Keratinocyte (primary cell): ENCODE measurements around the gene MCRIP2. TPM values are rescaled to one million over a fixed set of nuclear protein-coding genes. Genes with fewer than 3 reads are reported as not detected.
A peak's percentile ranks its signal among the peaks of the same experiment; 100 is the strongest.

Experiments used
- DNase-seq: peaks from one replicate; pipeline ENCODE4 v3.0.0-alpha.2; 2011; ENCODE audit warnings: low read depth, missing footprints, low spot score
- FAIRE-seq: peaks from 2 replicates; lab custom pipeline; 2011; peaks lifted over from hg19 to GRCh38; lab: Jason Lieb, UNC
- H2AFZ ChIP-seq: 2 replicates; pipeline ENCODE4 v1.6.0; 2012; ENCODE audit warnings: low read length, control low read depth, inconsistent platforms; ENCODE audit not compliant: control insufficient read depth
- H3K27ac ChIP-seq: 2 replicates; pipeline ENCODE4 v1.5.1; 2011; ENCODE audit warnings: low read length; ENCODE audit not compliant: control insufficient read depth, insufficient read depth
- H3K27me3 ChIP-seq: 3 replicates; pipeline ENCODE4 v1.6.0; 2011; ENCODE audit warnings: low read length; ENCODE audit not compliant: control insufficient read depth, insufficient read depth; ENCODE audit errors: extremely low read depth
- H3K36me3 ChIP-seq, 2 experiments: 2 replicates in 1 of 2; 3 replicates in 1 of 2; pipeline ENCODE4 v1.5.1; 2011; ENCODE audit warnings: low read length in 2 of 2, mild to moderate bottlenecking in 1 of 2; ENCODE audit not compliant: control insufficient read depth in 2 of 2, insufficient read depth in 2 of 2; ENCODE audit errors: extremely low read depth in 1 of 2
- H3K4me1 ChIP-seq: 3 replicates; pipeline ENCODE4 v1.5.1; 2011; ENCODE audit warnings: low read length; ENCODE audit not compliant: control insufficient read depth, insufficient read depth; ENCODE audit errors: extremely low read depth
- H3K4me2 ChIP-seq: 3 replicates; pipeline ENCODE4 v1.6.0; 2011; ENCODE audit warnings: low read depth, low read length; ENCODE audit not compliant: control insufficient read depth, insufficient read depth; ENCODE audit errors: extremely low read depth
- H3K4me3 ChIP-seq, 3 experiments: fragments of 200-600 bp in 1 of 3; sonication (generic) in 1 of 3; 2 replicates in 2 of 3; 3 replicates in 1 of 3; pipeline ENCODE4 v1.5.1; 2011 to 2016; ENCODE audit warnings: low read length in 3 of 3, mild to moderate bottlenecking in 3 of 3, control low read depth in 2 of 3, inconsistent platforms in 1 of 3, low read depth in 1 of 3, mixed read lengths in 1 of 3, mixed run types in 1 of 3, moderate library complexity in 1 of 3; ENCODE audit not compliant: control insufficient read depth in 2 of 3, insufficient read depth in 2 of 3; ENCODE audit errors: extremely low read depth in 1 of 3
- H3K79me2 ChIP-seq: 2 replicates; pipeline ENCODE4 v1.6.0; 2012; ENCODE audit warnings: low read length; ENCODE audit not compliant: control insufficient read depth, insufficient read depth
- H3K9ac ChIP-seq: 3 replicates; pipeline ENCODE4 v1.6.0; 2011; ENCODE audit warnings: low read length; ENCODE audit not compliant: control insufficient read depth, insufficient read depth; ENCODE audit errors: extremely low read depth
- H3K9me1 ChIP-seq: 3 replicates; pipeline ENCODE4 v1.6.0; 2011; ENCODE audit warnings: low read length; ENCODE audit not compliant: control insufficient read depth, insufficient read depth; ENCODE audit errors: extremely low read depth
- H3K9me3 ChIP-seq: 2 replicates; pipeline ENCODE4 v1.5.1; 2012; ENCODE audit warnings: low read depth, low read length; ENCODE audit not compliant: control insufficient read depth
- H4K20me1 ChIP-seq: 3 replicates; pipeline ENCODE4 v1.6.0; 2011; ENCODE audit warnings: low read length; ENCODE audit not compliant: control insufficient read depth, insufficient read depth; ENCODE audit errors: extremely low read depth
- CTCF ChIP-seq, 3 experiments: IDR thresholded peaks in 1 of 3; conservative IDR thresholded peaks in 1 of 3; optimal IDR thresholded peaks in 1 of 3; 2 replicates in 2 of 3; 3 replicates in 1 of 3; pipeline versions ENCODE3 to v1.5.1; 2011; ENCODE audit warnings: low read length in 3 of 3, mild to moderate bottlenecking in 3 of 3, moderate library complexity in 2 of 3, control low read depth in 1 of 3, inconsistent platforms in 1 of 3; ENCODE audit not compliant: insufficient read depth in 2 of 3; ENCODE audit errors: extremely low read depth in 1 of 3
- EZH2 ChIP-seq: IDR thresholded peaks from one replicate; pipeline ENCODE4 v1.6.1; 2012; ENCODE audit warnings: inconsistent platforms, mild to moderate bottlenecking, low read length, moderate library complexity
- dilution Hi-C: fragments of 300-500 bp; cut with MboI; formaldehyde crosslinking; loops from one replicate; pipeline ENCODE4 v1.7.0; 2020; ENCODE audit warnings: low sequenced_read_pairs; ENCODE audit not compliant: extremely low pct_ligation_motif_present
- polyA minus RNA-seq, 3 experiments: library from RNA; depleted of rRNA, polyadenylated mRNA; stranded (reverse); fragments of >200 nt; gene quantifications; 1 replicate in 1 of 3; 2 replicates in 1 of 3; 3 replicates in 1 of 3; pipeline ENCODE4 v1.2.3, GENCODE V29; 2011
- polyA plus RNA-seq, 5 experiments: library from polyadenylated mRNA; depleted of rRNA in 3 of 5; stranded (reverse) in 3 of 5; stranded (forward) in 1 of 5; unstranded in 1 of 5; fragments of >200 nt; gene quantifications; 1 replicate in 1 of 5; 2 replicates in 3 of 5; 3 replicates in 1 of 5; pipeline versions ENCODE4 v1.2.1 to v1.2.3, GENCODE V29; 2011 to 2012; ENCODE audit warnings: missing spikeins in 2 of 5, low read depth in 1 of 5, low replicate concordance in 1 of 5

Gene MCRIP2
- 5.9 to 14.5 TPM (median 8.1 TPM) in 3 replicates for polyA plus RNA-seq
- 1.1 TPM for polyA plus RNA-seq (2011; ENCODE audit: low read depth)
- polyA plus RNA-seq (2011; cell fraction: cytosol; rRNA removed): 5.4 and 16.2 TPM in 2 replicates
- 6.7 and 7.0 TPM in 2 replicates for polyA plus RNA-seq (2011; cell fraction: nucleus; rRNA removed)
- polyA plus RNA-seq (2012; ENCODE audit: low replicate concordance): 9.7 and 15.6 TPM in 2 replicates
- polyA minus RNA-seq: 1.9 to 3.7 TPM (median 2.8 TPM) in 3 replicates
- polyA minus RNA-seq (2011; cell fraction: cytosol; rRNA and poly(A)+ RNA removed): 34.0 TPM
- polyA minus RNA-seq (2011; cell fraction: nucleus; rRNA and poly(A)+ RNA removed): 4.3 and 4.9 TPM in 2 replicates

GRCh38 chr16:641326-642188, at the start of gene MCRIP2:
MCRIP2 (plus strand) TSS chr16:641828; CDS start chr16:641992, 164 bp downstream.
- Histone ChIP-seq H3K4me1 (peaks cover 8% of the 10 kb centered on the region), H3K4me2 (peak within 1 kb of the TSS; percentile 80), H3K27me3 (no peaks in the 10 kb centered on the region), H3K9me3 (no peaks in the 10 kb centered on the region), H4K20me1 (no peaks in the 10 kb centered on the region), H2AFZ (peak within 1 kb of the TSS; percentile 75), H3K4me3 (peak within 1 kb of the TSS; percentile 53 to 69 (median 65)), H3K79me2 (no peaks in the 10 kb centered on the region), H3K9ac (peak within 1 kb of the TSS; percentile 67), H3K36me3 (no peaks in the 10 kb centered on the region), H3K27ac (no peak within 1 kb of the TSS), H3K9me1 (peaks cover 2% of the 10 kb centered on the region)
- FAIRE-seq (no peak), DNase-seq (no peak)
- TF ChIP-seq CTCF (optimal IDR thresholded peaks at IDR 0.05 in 1 of 3, IDR thresholded peaks at IDR 0.05 in 1 of 3, conservative IDR thresholded peaks at IDR 0.05 in 1 of 3; ENCODE audit: extremely low read depth in 1 of 3, insufficient read depth in 2 of 3, low read length in 3 of 3) (no peak), EZH2 (no peak)
- dilution Hi-C loops: no loop called here

- peaks cover 0 to 1% of the 10 kb centered on the region in 2 experiments for H3K36me3 ChIP-seq
- H3K4me1 ChIP-seq: peaks cover 57% of the 10 kb centered on the region
Measured at GRCh38 chr16:591892-592517, 49.6 kb upstream of the MCRIP2 start.

More at GRCh38 chr16:591892-592517, 49.6 kb upstream of the MCRIP2 start:
- Histone ChIP-seq H3K27ac (no peak overlapping the region), H4K20me1 (peaks cover 46% of the 10 kb centered on the region), H3K79me2 (peaks cover 43% of the 10 kb centered on the region), H3K27me3 (no peaks in the 10 kb centered on the region), H3K9ac (no peak overlapping the region), H3K9me1 (peaks cover 12% of the 10 kb centered on the region), H2AFZ (no peak overlapping the region), H3K4me2 (peak overlapping the region; percentile 50), H3K9me3 (no peaks in the 10 kb centered on the region), H3K4me3 (peak overlapping the region in 1 of 3 experiments; percentile 37)
- DNase-seq: no peak
- TF ChIP-seq CTCF (optimal IDR thresholded peaks at IDR 0.05 in 1 of 3, IDR thresholded peaks at IDR 0.05 in 1 of 3, conservative IDR thresholded peaks at IDR 0.05 in 1 of 3; ENCODE audit: extremely low read depth in 1 of 3, insufficient read depth in 2 of 3, low read length in 3 of 3): no peak
- TF ChIP-seq EZH2: no peak
- no peak for FAIRE-seq
- dilution Hi-C loops: no loop called here
